DMS153 (cell line): ENCODE data around the gene RAB1B.

Experiments used
- DNase-seq: peaks from one replicate; lab custom pipeline; 2025; lab: John Stamatoyannopoulos, UW

The RAB1B gene

DNA sequence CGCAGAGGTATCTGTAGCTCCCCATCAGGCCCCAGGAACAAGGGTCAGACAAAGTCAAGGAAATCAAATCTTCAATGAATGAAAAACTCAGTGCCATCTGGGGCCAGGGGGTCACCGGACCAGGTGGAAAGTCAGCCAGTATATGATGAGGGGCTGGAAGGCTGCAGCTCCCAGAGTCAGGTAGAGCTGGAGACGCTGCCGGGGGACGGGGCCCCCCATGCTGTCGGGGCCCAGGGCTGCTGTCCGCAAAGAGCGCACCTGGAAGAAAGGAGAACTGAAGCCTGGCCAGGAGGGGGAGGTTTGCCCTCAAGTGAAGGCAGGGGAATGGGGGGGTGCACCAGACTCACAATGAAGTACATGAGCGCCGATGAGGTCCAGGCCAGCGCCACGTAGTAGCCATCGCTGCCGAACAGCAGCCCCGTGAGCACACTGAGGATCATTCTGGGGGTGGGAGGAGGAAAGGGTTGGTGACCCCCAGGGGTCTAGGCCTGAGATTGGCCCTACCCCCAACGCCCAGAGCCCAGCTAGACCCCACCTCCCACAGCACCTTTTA lies 16.2 kb downstream of the RAB1B start:
- DNase-seq, result no peak

DNA sequence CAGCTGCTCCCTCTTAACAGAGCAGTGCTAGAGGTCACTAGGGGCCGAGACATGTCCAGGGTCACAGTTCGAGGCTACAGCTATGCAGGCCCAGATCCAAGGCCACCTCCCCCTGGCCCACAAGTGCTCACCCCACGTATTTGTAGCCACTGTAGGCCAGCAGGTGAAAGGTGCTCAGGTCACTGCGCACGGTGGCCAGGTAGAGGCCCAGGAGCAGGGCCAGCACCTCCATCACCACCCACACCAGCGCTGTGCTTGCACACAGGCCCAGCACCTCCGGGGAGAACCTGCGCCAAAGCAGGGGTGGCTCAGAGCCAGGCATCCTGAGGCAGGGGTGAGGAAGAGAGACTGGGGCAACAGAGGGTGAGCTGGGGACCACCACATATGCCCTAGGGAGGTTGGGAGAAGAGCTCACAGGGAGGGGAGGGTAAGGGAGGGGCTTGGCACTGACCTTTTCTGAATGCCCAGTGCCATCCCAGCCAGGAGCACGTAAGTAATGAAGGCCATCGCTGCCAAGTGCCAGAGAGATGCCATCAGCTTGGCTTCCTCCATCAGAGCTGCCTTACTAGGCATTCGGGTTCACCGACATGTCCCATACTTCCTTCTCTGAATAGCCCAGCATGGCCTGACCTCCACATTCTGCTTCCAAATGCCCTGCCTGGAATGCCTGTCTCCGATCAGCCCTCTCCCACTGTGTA lies 17.0 kb downstream of the RAB1B start:
- DNase-seq, result no peak

DNA sequence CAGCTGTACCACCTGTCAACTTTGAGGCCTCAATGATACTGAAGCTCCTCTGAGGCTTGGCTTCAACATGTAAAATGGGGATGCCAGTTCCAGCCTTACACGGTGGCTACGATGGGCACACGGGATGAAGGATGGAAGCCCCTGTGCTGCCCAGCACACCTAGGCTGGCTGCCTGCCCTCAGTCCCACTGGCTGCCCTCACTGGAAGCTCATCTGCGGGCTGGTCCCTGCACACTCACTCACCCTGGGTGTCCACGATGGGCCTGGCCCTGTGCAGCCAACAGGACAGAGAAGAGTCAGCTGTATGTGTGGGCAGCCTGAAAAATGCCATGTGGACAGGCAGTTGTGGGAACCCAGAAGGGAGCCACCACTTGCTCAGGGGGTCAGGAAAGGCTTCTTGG lies 18.3 kb downstream of the RAB1B start:
- no peak for DNase-seq

DNA sequence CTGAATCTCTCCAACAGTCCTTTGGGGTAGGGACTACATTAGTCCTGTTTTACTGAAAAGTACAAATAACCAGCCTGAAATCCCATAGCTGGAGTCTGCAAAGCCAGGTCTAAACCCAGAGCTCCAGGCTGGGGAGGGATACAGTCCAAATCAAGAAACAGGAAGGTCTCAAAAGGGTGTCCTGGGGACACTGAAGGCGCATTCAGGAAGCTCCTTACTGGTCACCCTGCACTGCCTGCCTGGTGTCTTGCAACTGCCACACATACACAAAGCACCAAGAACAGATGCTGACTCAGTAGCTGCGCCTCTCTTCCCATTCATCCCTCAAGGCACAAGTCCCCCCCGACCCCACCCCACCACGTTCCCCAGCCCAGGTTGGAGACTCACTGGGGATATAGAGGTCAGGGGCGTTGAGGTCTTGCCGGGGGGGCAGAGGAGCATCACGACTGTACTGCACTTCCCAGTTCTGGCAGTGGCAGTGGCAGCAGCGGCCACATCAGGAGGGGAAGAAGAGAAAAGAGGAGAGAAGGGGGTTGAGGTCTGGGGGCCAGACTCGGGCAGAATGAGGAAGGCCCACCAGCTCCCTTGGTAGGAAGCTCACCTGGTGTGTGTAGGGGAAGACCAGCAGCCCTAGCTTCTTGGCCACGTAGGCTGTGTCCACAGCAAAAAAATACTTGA lies 18.9 kb downstream of the RAB1B start:
- DNase-seq, result no peak

DNA sequence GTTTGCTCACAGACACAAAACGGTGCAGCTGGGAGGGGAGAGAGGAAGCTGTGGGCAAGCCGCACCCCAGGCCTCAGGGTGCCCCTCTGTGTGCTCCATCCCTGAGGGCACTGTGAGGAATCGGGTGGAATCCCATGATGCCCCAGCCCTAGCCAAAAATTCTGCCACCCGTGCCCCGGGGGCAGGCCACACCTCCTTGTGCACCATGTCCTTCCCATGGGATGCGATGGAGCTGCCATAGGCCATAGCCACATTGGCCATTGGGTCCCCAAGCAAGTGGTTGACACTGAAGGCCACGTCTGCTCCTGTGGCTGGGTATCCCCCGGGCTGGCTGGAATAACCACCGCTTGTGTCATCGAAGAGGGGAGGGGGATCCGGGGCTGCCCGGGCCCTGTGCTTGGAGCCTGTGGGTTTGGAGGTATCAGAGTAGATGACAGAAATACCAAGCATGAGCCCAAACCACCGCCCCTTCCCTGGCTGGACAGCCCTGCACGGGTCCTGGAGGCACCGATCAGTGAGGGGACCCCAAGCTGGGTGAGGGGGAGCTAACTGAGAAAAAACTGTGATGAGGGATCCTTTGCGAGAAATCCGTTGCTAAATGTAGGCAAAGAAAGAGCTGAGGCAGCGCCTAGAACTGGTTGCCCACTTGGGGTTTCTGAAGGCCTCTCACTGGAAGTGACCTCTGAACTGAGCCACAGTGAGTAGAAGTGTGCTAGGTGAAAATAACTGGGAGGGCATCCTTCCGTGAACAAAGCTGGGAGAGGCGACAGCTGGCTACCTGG lies 19.6 kb downstream of the RAB1B start:
- DNase-seq, result no peak

DNA sequence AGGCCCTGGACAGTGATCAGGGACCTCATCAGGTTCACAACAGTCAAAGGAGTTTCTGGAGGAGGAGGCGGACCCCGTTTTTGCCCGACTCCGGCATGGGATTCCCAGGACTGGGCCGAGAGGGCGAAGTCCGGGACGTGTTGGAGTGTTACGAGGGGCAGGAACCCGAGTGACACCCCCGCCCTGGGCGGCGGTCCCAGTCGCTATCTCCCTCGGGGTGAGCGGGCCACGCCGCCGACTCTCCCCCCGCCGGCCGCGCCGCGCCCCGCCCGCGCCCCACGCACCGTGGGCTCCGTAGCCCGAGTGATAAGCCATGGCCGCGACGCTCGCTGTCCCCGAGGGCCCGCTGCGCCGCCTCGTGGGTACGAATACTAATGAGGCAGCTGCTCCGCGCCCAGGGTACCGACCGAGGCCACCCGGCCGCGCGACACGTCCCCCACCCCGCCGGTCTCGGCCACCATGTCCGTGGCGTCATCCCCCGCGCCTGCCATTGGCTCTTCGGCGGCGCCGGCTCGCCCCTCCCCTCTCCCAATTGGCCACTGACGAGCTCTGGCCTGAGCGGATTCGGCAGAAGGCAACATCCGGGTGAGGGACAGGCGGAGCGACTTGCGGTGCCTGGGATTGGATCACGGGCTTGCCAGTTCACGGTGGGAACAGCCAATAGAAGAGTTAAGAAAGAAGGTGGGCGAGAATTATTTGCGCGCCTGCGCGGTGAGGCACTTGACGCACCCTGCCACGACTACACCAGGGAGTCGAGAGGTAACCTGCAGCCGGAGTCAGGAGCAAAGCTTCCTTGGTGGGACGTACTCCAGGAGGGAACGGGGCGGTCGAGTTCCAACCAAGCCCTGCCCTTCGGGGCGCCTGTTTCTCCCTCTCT lies 20.5 kb downstream of the RAB1B start, which contains the start of gene YIF1A:
YIF1A (minus strand) TSS at position 473 of the 877 bp plus-strand sequence; CDS start at position 315, 158 bp downstream.
- DNase-seq, result peak; percentile 99

DNA sequence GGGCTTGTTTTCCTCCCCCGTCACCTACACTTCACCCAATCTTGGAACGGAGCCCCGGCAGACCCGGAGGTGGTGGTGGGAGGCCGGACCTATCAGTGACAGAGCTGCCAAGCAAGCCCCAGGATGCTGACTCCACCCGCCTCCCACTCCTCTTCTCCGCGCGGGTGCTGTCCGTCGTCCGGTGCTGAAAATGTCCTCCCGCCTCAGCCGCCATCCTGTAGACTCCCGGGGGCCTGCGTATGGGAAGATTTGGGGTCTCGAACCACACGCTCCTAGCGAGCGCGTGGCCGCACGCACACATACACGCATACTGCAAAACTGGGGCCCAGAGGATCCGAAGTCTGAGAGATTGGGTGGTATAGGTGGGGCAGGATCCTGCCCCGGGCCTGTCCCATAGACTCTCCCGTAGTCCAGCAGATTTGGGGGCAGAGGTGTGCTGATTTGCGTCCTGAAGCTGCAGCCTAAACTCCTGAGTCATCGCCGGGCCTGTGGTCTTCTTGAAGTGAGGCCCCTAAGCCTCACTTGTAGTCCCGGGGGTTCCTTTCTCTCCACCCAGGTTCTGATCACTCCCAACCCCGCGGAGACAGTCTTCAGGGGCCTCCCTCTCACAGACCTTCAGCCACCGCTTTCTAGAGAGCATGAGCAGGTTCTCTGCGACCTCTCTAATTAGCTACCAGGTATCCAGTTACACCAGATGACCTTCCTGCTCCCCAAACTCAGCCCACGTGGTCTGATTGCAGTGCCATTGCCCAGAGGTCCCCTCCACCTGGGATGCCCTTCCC lies 21.3 kb downstream of the RAB1B start:
- no peak for DNase-seq

DNA sequence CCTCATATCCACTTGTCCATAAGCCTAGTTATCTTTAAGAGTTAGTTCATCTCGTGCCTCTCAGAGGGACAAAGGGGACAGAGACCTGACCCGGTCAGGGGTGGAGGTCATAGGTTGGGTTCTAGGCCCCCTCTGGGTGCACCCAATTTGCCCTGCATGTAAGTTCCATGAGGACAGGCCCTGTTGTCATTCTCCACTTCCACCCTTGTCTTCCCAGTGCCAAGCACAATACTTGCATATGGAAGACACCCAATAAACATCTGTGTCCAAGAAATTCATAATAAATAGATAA lies 21.8 kb downstream of the RAB1B start:
- DNase-seq, result no peak

DNA sequence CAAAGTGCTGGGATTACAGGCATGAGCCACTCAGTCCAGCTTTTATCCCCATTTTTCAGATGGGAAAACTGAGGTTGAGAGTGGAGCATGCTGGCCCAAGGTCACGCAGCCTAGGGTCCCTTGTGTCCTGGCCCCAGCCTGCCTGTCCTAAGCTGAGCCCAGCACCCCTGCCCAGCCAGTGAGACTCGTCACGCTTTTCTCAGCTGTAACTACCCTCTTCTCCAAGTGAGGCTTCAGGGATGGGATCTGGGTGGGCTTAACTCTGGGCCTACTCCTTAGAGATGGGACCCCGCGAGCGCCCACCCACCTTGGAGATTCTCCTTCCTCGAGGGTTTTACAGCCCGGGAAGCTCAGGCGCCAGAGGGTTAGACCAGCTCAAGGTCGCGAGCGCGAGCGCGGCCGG lies 22.9 kb downstream of the RAB1B start:
- no peak for DNase-seq

DNA sequence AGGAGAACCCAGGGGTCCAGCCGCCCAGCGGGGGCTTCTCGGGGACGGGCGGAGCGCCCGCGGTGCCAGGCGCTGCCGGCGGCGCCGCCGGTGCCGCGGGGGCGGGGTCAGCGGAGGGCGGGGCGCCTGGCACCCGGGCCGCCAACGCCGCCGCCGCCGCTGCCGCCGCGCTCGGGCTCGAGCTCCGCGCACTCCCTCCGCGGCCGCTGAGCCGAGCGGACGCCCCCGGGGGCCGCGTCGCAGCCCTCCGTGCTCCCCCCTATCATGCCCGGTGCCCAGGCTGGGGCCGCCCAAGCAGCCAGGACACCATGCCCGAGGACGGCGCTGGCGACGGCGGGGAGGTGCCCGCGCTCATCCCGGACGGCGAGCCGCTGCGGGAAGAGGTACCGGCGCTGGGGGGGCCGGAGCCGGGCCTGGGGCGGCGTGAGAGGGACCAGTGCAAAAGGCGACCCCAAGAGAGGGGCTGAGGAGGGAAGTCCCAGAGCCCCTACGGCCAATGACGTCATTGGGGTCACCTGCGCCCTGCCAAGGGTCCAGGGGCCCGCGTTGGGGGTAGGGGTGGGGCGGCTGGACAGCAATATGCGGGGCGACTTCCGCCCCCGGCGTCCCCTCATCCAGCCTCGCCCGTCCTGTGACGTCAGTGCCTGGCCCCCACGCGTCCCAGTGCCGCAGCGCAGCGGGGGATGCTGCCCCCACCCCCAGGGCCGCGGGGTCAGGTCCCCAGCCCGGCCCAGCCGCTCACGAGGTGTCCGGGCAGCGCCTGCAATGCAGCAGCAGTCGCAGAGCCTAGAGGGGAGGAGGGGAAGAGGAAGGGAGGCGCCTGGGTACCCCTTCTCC lies 23.5 kb downstream of the RAB1B start, which contains the start of gene TMEM151A:
TMEM151A (plus strand) TSS at position 189 of the 837 bp plus-strand sequence; CDS start at position 309, 120 bp downstream.
- no peak for DNase-seq

DNA sequence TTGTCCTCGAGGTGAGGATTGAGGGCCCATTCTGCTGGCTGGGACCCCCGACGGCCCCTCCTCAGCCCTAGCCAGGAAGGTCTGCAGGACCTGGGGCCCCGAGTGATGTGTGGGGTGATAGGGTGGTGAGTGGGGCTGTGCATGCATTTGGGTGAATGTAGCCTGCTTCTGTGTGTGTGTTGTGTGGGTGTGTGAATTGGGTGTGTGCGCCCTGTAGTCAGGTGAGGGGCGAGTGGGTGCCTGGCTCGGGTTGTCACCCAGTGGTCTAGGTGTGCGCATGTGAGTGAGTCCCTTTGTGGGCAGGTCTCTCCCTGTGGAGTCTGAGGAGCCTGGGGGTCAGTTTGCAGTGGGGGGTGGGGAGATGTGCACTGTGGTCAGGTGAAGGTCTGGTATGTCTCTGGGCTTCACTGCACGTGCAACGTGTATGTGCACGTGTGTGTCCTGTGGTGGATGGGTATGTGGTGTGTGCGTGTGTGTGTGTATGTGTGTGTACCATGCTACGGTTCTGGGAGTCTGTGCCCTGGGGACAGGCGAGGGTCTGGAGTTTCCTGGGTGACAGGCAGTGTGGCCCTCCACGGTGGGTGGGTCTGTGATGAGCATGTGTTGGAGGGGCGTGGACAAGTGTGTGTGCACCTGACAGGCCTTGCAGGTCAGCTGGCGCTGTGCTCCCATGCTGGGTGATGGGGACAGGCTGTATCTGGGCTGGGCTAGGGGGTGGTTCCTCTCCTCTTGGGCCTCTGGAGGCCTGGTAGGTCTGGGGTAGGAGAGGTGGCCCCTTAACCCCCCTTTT lies 24.3 kb downstream of the RAB1B start:
- no peak for DNase-seq

DNA sequence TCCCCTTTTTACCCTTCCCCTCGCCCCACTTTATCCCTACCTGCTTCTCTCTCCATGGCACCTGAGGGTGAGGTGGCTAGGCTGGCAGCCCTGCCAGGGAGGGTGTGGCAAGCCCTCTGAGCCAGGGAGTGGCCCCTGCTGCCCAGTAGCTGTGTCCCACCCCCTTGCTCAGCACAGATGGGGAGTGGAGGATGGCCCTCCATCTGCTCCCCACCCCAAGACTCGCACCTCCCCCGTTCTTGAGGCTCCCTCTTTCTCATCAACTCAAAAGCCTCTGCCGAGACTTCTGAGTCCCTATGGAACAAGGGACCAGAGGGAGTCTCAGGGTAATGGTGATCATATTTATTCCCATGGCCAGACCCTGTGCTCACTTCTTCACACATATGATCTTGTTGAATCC lies 24.9 kb downstream of the RAB1B start:
- no peak for DNase-seq

DNA sequence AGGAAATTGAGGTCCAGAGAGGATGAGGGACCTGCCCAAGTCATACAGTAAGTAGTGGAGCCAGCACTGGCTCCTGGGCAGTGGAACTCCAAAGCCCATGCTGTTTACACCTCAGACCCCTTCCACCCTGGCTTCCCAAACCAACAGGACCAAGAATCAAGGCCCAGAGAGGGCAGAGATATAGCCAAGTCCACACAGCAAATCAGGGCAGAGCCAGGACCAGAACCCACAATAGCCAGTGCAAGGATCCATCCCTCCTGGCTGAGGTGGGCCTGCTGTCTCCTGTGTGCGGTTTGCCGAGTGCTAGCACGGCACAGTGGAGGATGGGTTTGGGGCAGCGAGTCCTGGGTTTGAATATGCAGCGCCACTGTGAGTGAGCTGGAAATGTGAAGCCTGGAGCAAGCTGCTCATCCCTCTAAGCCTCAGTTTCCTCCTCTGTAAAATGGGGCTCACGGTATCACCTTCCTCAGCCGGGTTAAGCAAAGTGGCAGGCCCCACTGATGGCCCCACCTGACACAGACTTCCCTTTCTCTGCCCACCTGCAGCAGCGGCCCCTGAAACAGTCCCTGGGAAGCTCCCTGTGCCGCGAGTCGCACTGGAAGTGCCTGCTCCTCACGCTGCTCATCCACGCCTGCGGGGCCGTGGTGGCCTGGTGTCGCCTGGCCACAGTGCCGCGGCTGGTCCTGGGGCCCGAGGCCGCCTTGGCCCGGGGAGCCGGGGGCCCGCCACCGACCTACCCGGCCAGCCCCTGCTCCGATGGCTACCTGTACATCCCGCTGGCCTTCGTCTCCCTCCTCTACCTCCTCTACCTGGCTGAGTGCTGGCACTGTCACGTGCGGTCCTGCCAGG lies 25.6 kb downstream of the RAB1B start:
- DNase-seq, result no peak

DNA sequence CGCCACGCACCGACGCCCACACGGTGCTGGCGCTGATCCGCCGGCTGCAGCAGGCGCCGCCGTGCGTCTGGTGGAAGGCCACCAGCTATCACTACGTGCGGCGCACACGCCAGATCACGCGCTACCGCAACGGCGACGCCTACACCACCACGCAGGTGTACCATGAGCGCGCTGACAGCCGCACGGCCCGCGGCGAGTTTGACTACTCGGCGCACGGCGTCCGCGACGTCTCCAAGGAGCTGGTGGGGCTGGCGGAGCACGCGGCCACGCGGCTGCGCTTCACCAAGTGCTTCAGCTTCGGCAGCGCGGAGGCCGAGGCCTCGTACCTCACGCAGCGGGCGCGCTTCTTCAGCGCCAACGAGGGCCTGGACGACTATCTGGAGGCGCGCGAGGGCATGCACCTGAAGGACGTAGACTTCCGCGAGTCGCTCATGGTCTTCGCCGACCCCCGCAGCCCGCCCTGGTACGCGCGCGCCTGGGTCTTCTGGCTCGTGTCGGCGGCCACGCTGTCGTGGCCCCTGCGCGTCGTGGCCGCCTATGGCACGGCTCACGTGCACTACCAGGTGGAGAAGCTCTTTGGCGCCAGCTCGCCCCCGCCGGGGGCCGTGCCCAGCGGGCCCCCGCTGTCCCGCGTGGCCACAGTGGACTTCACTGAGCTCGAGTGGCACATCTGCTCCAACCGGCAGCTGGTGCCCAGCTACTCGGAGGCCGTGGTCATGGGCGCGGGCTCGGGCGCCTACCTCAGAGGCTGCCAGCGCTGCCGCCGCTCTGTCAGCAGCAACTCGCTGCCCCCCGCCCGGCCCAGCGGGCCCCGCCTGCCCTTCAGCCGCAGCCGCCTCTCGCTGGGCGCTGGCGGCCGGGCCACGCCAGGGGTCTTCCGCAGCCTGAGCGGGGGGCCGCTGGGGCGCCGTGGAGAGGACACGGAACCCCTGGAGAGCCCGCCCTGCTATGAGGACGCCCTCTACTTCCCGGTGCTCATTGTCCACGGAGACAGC lies 26.5 kb downstream of the RAB1B start:
- no peak for DNase-seq

DNA sequence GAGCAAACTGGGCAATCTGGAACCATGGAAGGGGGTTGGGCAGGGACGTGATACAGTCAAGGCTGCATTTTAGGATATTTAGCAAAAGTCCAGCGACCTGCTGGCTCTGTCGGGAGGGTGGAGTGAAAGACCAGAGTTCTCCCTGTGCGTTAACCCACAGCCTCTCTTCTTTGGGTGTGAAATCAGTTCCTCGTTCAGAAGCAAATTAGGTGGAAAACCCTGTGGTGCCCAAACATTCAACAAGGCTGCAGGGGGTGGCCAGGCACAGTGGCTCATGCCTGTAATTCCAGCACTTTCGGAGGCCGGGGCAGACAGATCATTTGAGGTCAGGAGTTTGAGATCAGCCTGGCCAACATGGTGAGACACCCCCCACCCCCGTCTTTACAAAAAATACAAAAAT lies 29.2 kb downstream of the RAB1B start:
- no peak for DNase-seq

DNA sequence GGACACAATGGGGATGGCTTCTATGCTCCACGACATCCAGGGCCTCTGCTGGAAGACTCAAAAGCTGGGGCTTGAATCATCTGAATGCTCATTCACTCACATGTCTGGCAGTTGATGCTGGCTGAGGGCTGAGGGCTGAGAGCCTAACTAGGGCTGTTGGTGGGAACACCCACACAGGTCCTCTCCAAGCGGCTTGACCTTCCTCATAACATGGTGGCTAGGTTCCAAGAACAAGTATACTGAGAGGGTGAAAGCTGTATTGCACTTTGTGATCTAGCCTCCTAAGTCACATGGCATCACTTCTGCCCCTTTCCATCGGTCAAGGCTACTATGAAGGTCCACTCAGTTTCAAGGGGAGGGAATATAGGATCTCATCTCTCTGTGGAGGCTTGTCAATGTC lies 30.7 kb downstream of the RAB1B start:
- no peak for DNase-seq

DNA sequence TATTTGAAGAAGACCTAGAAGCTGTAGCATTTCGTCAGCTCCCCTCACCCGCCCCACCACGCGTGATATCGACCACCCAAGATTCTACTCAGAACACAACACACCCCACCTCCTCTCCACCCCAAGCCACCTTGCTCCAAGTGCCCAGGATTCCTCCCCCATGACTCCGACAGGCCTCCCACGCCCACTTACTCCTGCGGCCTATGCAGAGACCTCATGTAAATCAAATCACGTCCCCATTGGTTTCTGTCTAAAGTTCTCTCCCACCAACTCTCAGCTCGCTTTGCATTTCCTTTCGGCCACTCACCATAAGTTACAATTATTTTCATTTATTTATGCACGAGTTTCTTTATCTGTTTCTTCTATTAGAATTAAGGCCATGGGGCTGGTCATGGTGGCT lies 34.2 kb downstream of the RAB1B start:
- no peak for DNase-seq
